ENCODE data around the gene IVNS1ABP. TPM values are rescaled to one million over a fixed set of nuclear protein-coding genes. Genes with fewer than 3 reads are reported as not detected.
A peak's percentile ranks its signal among the peaks of the same experiment; 100 is the strongest.
"Not testable (repeated sequence)": the region's sequence is repeated elsewhere in the genome, so short reads cannot be mapped to it uniquely, and the experiment has no call there.

The IVNS1ABP gene
- polyA plus RNA-seq (2011; rRNA removed) (48.9 and 59.6 TPM in 2 replicates), polyA minus RNA-seq (2011; rRNA and poly(A)+ RNA removed) (43.6 and 70.0 TPM in 2 replicates)

DNA sequence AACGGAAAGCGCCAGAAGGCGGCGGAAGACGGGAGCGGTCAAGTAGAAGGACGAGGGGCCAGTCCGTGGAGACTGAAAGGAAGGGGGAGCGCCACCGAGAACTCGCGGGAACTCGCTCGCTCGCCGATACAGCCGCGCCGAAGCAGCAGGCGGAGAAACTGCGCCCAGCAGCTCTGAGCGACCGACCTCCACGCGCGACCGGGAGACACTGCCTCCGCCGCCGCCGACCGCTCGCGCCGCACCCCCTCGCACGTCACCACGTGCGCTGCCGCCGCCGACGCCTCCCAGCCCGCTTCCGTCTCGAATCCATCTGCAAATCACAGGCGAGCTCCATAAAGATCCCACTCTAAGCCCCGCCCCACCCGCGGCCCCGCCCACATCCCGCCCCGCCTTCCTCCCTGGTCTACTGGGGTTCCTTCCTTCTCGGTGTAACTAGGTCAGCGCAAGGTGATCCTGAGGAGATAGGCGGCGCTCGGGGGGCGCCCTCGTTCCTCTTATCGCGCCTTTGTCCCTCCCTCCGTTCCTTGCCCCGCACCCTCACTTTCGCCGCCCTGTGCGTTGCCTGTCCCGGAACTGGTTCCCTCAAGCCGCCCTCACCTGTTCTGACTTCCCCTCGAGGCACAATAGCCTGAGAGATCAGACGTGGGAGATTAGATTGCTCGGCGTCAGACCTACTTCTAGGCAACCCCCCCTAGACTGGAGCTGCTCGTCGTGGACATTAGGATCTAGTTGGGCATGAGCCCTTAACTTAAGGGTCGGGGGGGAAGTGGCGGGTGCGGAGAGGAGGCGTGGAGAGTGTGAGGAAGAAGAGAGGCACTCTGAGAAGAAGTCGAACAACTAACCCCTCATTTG, at the start of gene IVNS1ABP:
IVNS1ABP (minus strand) TSS at position 210 of the 852 bp plus-strand sequence. CDS start 7,750 bp downstream, outside the sequence.
- peak; percentile 67 for DNase-seq (ENCODE audit: low read depth, low spot score)
- Histone ChIP-seq H3K27ac (ENCODE audit: low read depth, low read length) (peak within 1 kb of the TSS; percentile 85), H3K4me3 (ENCODE audit: low read depth, low read length) (peak within 1 kb of the TSS; percentile 83), H3K27me3 (ENCODE audit: control insufficient read depth, insufficient read depth, low read length) (no peaks in the 10 kb centered on the region), H3K9me3 (ENCODE audit: control insufficient read depth, insufficient read depth, low read length) (peaks cover 7% of the 10 kb centered on the region; the same call in 1 of the 2 replicates)
- ChIA-PET CTCF (interaction anchor here (0.5 to 3.7 kb wide), 9 partner anchors 15 to 403 kb away, joined by 3 to 26 read pairs (median 4); no protein-coding TSS in a partner anchor), POLR2A (interaction anchor here (0.6 to 1.6 kb wide), 10 partner anchors 36 to 353 kb away, joined by 3 to 7 read pairs (median 4); no protein-coding TSS in a partner anchor)
- TF ChIP-seq, protein P1, sequence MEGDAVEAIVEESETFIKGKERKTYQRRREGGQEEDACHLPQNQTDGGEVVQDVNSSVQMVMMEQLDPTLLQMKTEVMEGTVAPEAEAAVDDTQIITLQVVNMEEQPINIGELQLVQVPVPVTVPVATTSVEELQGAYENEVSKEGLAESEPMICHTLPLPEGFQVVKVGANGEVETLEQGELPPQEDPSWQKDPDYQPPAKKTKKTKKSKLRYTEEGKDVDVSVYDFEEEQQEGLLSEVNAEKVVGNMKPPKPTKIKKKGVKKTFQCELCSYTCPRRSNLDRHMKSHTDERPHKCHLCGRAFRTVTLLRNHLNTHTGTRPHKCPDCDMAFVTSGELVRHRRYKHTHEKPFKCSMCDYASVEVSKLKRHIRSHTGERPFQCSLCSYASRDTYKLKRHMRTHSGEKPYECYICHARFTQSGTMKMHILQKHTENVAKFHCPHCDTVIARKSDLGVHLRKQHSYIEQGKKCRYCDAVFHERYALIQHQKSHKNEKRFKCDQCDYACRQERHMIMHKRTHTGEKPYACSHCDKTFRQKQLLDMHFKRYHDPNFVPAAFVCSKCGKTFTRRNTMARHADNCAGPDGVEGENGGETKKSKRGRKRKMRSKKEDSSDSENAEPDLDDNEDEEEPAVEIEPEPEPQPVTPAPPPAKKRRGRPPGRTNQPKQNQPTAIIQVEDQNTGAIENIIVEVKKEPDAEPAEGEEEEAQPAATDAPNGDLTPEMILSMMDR (IDR thresholded peaks at IDR 0.05; ENCODE audit: low read depth, low read length), result 0 out of 2 replicates have a peak, but pooled peaks have one; percentile 10

DNA sequence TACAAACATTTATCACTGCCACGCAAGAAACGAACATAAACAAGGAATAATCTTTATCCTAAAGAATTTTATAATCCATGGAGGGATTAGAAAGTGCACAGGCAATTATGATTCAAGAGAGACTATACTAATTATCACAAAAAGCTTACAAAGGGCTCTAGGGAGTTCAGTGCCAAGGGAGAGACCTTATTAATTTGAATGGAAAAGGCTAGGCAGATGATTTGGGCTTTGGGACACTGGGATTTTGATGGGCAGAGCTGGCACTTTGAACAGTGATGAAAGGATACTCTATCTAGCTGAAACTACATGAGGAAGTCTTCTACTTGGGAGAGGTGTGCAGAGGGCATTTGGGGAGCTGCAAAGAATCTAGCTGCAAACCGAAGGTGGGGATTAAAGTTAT, 48.9 kb upstream of the IVNS1ABP start:
- no peaks in the 10 kb centered on the region for H3K27me3 ChIP-seq (ENCODE audit: control insufficient read depth, insufficient read depth, low read length)
- TF ChIP-seq, protein P1 (IDR thresholded peaks at IDR 0.05; ENCODE audit: low read depth, low read length), result no peak
- H3K4me3 ChIP-seq (ENCODE audit: low read depth, low read length), result no peak overlapping the region
- CTCF ChIA-PET, result no interaction called here
- H3K27ac ChIP-seq (ENCODE audit: low read depth, low read length), result no peak overlapping the region
- DNase-seq (ENCODE audit: low read depth, low spot score), result no peak
- no peaks in the 10 kb centered on the region for H3K9me3 ChIP-seq (ENCODE audit: control insufficient read depth, insufficient read depth, low read length)
- POLR2A ChIA-PET, result interaction anchor here (1.1 kb wide), 1 partner anchor 49 kb away, joined by 3 read pairs; the partner anchor contains the start of gene IVNS1ABP

DNA sequence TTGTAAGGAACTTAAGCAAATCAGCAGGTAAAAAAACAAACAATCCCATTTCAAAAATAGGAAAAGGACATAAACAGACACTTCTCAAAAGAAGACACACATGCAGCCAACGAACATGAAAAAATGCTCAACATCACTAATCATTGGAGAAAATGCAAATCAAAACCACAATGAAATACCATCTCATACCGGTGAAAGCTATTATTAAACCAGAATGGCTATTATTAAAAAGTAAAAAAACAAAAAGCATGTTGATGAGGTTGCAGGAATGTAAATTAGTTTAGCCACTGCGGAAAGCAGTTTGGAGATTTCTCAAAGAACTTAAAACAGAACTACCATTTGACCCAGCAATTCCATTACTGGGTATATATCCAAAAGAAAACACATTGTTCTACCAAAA, 47.5 kb upstream of the IVNS1ABP start:
- CTCF ChIA-PET, result interaction anchor here (0.9 kb wide), 1 partner anchor 231 kb away, joined by 5 read pairs; no protein-coding TSS in a partner anchor
- H3K9me3 ChIP-seq (ENCODE audit: control insufficient read depth, insufficient read depth, low read length); H3K4me3 ChIP-seq (ENCODE audit: low read depth, low read length); H3K27me3 ChIP-seq (ENCODE audit: control insufficient read depth, insufficient read depth, low read length); H3K27ac ChIP-seq (ENCODE audit: low read depth, low read length); POLR2A ChIA-PET; DNase-seq (ENCODE audit: low read depth, low spot score): not testable (repeated sequence)

DNA sequence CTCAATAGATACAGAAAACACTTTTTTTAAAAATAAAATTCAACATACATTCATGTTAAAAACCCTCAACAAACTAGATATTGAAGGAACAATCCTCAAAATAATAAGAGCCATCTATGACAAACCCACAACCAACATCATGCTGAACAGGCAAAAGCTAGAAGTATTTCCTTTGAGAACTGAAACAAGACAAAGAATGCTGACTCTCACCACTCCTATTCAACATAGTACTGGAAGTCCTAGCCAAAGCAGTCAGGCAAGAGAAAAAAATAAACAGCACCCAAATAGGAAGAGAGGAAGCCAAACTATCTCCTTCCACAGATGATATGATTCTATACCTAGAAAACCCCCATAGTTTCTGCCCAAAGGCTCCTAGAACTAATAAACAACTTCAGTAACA, 46.2 kb upstream of the IVNS1ABP start:
- Histone ChIP-seq H3K9me3 (ENCODE audit: control insufficient read depth, insufficient read depth, low read length) (no peaks in the 10 kb centered on the region), H3K27ac (ENCODE audit: low read depth, low read length) (no peak overlapping the region), H3K4me3 (ENCODE audit: low read depth, low read length) (no peak overlapping the region), H3K27me3 (ENCODE audit: control insufficient read depth, insufficient read depth, low read length) (no peaks in the 10 kb centered on the region)
- TF ChIP-seq, protein P1 (IDR thresholded peaks at IDR 0.05; ENCODE audit: low read depth, low read length), result no peak
- no peak for DNase-seq (ENCODE audit: low read depth, low spot score)
- ChIA-PET POLR2A (no interaction called here), CTCF (no interaction called here)

DNA sequence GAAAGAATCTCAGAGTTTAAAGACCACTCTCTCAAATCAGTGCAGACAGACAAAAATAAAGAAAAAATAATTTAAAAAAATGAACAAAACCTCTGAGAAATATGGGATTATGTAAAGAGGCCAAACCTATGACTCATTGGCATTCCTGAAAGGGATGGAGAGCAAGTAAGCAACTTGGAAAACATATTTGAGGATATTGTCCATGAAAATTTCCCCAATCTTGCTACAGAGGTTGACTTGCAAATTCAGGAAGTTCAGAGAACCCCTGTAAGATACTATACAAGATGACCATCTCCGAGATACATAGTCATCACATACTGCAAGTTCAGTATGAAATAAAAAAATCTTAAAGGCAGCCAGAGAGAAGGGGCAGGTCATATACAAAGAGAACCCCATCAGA, 43.7 kb upstream of the IVNS1ABP start:
- no peak overlapping the region for H3K27ac ChIP-seq (ENCODE audit: low read depth, low read length)
- ChIA-PET POLR2A (no interaction called here), CTCF (no interaction called here)
- no peak for DNase-seq (ENCODE audit: low read depth, low spot score)
- H3K27me3 ChIP-seq (ENCODE audit: control insufficient read depth, insufficient read depth, low read length), result no peaks in the 10 kb centered on the region
- no peak overlapping the region for H3K4me3 ChIP-seq (ENCODE audit: low read depth, low read length)
- TF ChIP-seq, protein P1 (IDR thresholded peaks at IDR 0.05; ENCODE audit: low read depth, low read length), result no peak
- no peaks in the 10 kb centered on the region for H3K9me3 ChIP-seq (ENCODE audit: control insufficient read depth, insufficient read depth, low read length)

Measured in AG04450 (cell line).